HepG2 (cell line): Measurements from ENCODE around the gene IFIT2. TPM values are rescaled to one million over a fixed set of nuclear protein-coding genes. Genes with fewer than 3 reads are reported as not detected.

ENCODE experiments used
- ATAC-seq: fragments of 200-7000 bp; cut with Tn5 transposase; 3 replicates; pipeline ENCODE4 v1.9.1; 2020; ENCODE audit warnings: mild to moderate bottlenecking, moderate library complexity
- BruUV-seq: library from RNA; stranded (reverse); fragments of 400-500 nt; replicated peaks from 2 replicates; lab custom pipeline; 2021; lab: Mats Ljungman, UMichigan
- CTCF ChIA-PET: fragments of 300-600 bp; formaldehyde crosslinking; extraction: SDS; loops from one replicate; lab custom pipeline; 2021; ENCODE audit warnings: low total read pairs, inconsistent platforms, low intra/inter-chr PET ratio; lab: Yijun Ruan, JAX
- POLR2A ChIA-PET: fragments of 350-600 bp; sonication (Branson Sonifier 250); formaldehyde crosslinking; loops from one replicate; lab custom pipeline; 2020; ENCODE audit warnings: antibody characterized with exemption, inconsistent platforms; lab: Yijun Ruan, JAX
- DNase-seq: peaks from one replicate; pipeline ENCODE4 v3.0.0-alpha.2; 2015; ENCODE audit warnings: low spot score
- FAIRE-seq: peaks from 3 replicates; lab custom pipeline; 2011; peaks lifted over from hg19 to GRCh38; lab: Jason Lieb, UNC
- H2AFZ ChIP-seq: one replicate; pipeline ENCODE4 v1.6.1; 2011; ENCODE audit warnings: low read length, inconsistent platforms
- H3K27ac ChIP-seq: fragments of 300-600 bp; 3 replicates; pipeline ENCODE4 v1.8.0; 2011; ENCODE audit warnings: mixed run types, mild to moderate bottlenecking, mixed read lengths, low read length, inconsistent platforms; ENCODE audit not compliant: insufficient read depth; ENCODE audit errors: extremely low read length
- H3K27me3 ChIP-seq, 2 experiments: fragments of 200-600 bp in 1 of 2; 2 replicates in 1 of 2; 3 replicates in 1 of 2; pipeline versions ENCODE4 v1.6.0 to v1.8.0; 2011; ENCODE audit warnings: low read length in 2 of 2, mild to moderate bottlenecking in 2 of 2, moderate library complexity in 2 of 2, inconsistent platforms in 1 of 2; ENCODE audit not compliant: insufficient read depth in 2 of 2, control insufficient read depth in 1 of 2
- H3K36me3 ChIP-seq, 2 experiments: fragments of 200-600 bp in 1 of 2; replicated peaks in 1 of 2; 2 replicates in 1 of 2; 3 replicates in 1 of 2; pipeline versions ENCODE4 v1.5.1 to v1.8.0; 2011; ENCODE audit warnings: low read length in 2 of 2, inconsistent platforms in 1 of 2; ENCODE audit not compliant: insufficient read depth in 2 of 2, control insufficient read depth in 1 of 2
- H3K4me1 ChIP-seq: 2 replicates; pipeline ENCODE4 v1.5.1; 2012; ENCODE audit warnings: low read length, inconsistent platforms; ENCODE audit not compliant: insufficient read depth
- H3K4me2 ChIP-seq: 2 replicates; pipeline ENCODE4 v1.6.0; 2011; ENCODE audit warnings: low read depth, low read length, inconsistent platforms
- H3K4me3 ChIP-seq, 3 experiments: fragments of 200-600 bp in 1 of 3; sonication (generic), shearing (Covaris generic) in 1 of 3; replicated peaks in 1 of 3; 2 replicates each; pipeline ENCODE4 v1.5.1; 2011 to 2016; ENCODE audit warnings: low read length in 3 of 3, inconsistent platforms in 2 of 3, low read depth in 2 of 3, mild to moderate bottlenecking in 2 of 3, control low read depth in 1 of 3, mixed read lengths in 1 of 3; ENCODE audit not compliant: insufficient read depth in 1 of 3
- H3K79me2 ChIP-seq: one replicate; pipeline ENCODE4 v1.6.1; 2011; ENCODE audit warnings: low read length, inconsistent platforms; ENCODE audit not compliant: insufficient read depth
- H3K9ac ChIP-seq: 2 replicates; pipeline ENCODE4 v1.6.0; 2011; ENCODE audit warnings: mild to moderate bottlenecking, low read depth, low read length, inconsistent platforms; ENCODE audit not compliant: insufficient read depth
- H3K9me3 ChIP-seq: 2 replicates; pipeline ENCODE4 v1.5.1; 2012; ENCODE audit warnings: mild to moderate bottlenecking, low read length
- H4K20me1 ChIP-seq: 2 replicates; pipeline ENCODE4 v1.6.0; 2011; ENCODE audit warnings: inconsistent platforms, mild to moderate bottlenecking, low read length, moderate library complexity; ENCODE audit not compliant: insufficient read depth
- CREM ChIP-seq, 2 experiments: sonication (generic) in 1 of 2; formaldehyde crosslinking in 1 of 2; IDR thresholded peaks; 2 replicates each; pipeline versions ENCODE4 v1.4.0 to v1.6.1; 2016 to 2020; ENCODE audit warnings: antibody characterized with exemption in 1 of 2, mild to moderate bottlenecking in 1 of 2, missing genetic modification reagents in 1 of 2
- GLI4 ChIP-seq: sonication (generic); formaldehyde crosslinking; IDR thresholded peaks from 2 replicates; pipeline ENCODE4 v1.5.1; 2020; ENCODE audit warnings: missing genetic modification reagents, mild to moderate bottlenecking, moderate library complexity, borderline replicate concordance
- IRX3 ChIP-seq: sonication (generic); formaldehyde crosslinking; IDR thresholded peaks from 2 replicates; pipeline ENCODE4 v1.8.1; 2023; ENCODE audit warnings: mild to moderate bottlenecking, low read depth, missing genetic modification reagents, borderline replicate concordance
- KDM5A ChIP-seq: fragments of 200-600 bp; sonication (generic); IDR thresholded peaks from 2 replicates; pipeline ENCODE4 v1.7.0; 2018; ENCODE audit warnings: antibody characterized with exemption, mild to moderate bottlenecking, low read length, borderline replicate concordance
- MED1 ChIP-seq: sonication (generic); formaldehyde crosslinking; IDR thresholded peaks from 2 replicates; pipeline ENCODE4 v1.4.0; 2020; ENCODE audit warnings: missing genetic modification reagents
- NFIB ChIP-seq: sonication (generic); formaldehyde crosslinking; IDR thresholded peaks from 2 replicates; pipeline ENCODE4 v1.9.0; 2021; ENCODE audit warnings: missing genetic modification reagents, mild to moderate bottlenecking, borderline replicate concordance
- REPIN1 ChIP-seq: sonication (generic); formaldehyde crosslinking; IDR thresholded peaks from 2 replicates; pipeline ENCODE4 v1.8.0; 2022; ENCODE audit warnings: missing genetic modification reagents, low read depth, mild to moderate bottlenecking, borderline replicate concordance
- SAFB2 ChIP-seq: sonication (generic); formaldehyde crosslinking; IDR thresholded peaks from 2 replicates; pipeline ENCODE4 v1.5.1; 2020; ENCODE audit warnings: missing genetic modification reagents, low read depth, mild to moderate bottlenecking, borderline replicate concordance
- SP140L ChIP-seq: sonication (generic); formaldehyde crosslinking; IDR thresholded peaks from 2 replicates; pipeline ENCODE4 v1.4.0; 2020; ENCODE audit warnings: missing genetic modification reagents, borderline replicate concordance
- THYN1 ChIP-seq: sonication (generic); formaldehyde crosslinking; IDR thresholded peaks from 2 replicates; pipeline ENCODE4 v1.8.1; 2023; ENCODE audit warnings: low read depth, mild to moderate bottlenecking, moderate library complexity, missing genetic modification reagents, borderline replicate concordance
- ZC3H4 ChIP-seq: sonication (generic); formaldehyde crosslinking; IDR thresholded peaks from 2 replicates; pipeline ENCODE4 v1.4.0; 2020; ENCODE audit warnings: missing genetic modification reagents, borderline replicate concordance
- ZFAT ChIP-seq: sonication (generic); formaldehyde crosslinking; conservative IDR thresholded peaks from 2 replicates; pipeline ENCODE4 v1.8.1; 2023; ENCODE audit warnings: missing genetic modification reagents, inconsistent platforms
- ZFP37 ChIP-seq: sonication (generic); formaldehyde crosslinking; IDR thresholded peaks from 2 replicates; pipeline ENCODE4 v1.4.0; 2020; ENCODE audit warnings: missing genetic modification reagents, borderline replicate concordance
- ZNF17 ChIP-seq: sonication (generic); formaldehyde crosslinking; IDR thresholded peaks from 2 replicates; pipeline ENCODE4 v1.5.0; 2020; ENCODE audit warnings: mild to moderate bottlenecking, missing genetic modification reagents
- ZNF263 ChIP-seq: sonication (generic); formaldehyde crosslinking; IDR thresholded peaks from 2 replicates; pipeline ENCODE4 v1.4.0; 2020; ENCODE audit warnings: missing genetic modification reagents
- ZNF317 ChIP-seq: sonication (generic); formaldehyde crosslinking; IDR thresholded peaks from 2 replicates; pipeline ENCODE4 v1.5.0; 2020; ENCODE audit warnings: mild to moderate bottlenecking, missing genetic modification reagents
- ZNF44 ChIP-seq: sonication (generic); formaldehyde crosslinking; IDR thresholded peaks from 2 replicates; pipeline ENCODE4 v1.5.1; 2020; ENCODE audit warnings: mild to moderate bottlenecking, missing genetic modification reagents
- ZNF569 ChIP-seq: sonication (generic); formaldehyde crosslinking; IDR thresholded peaks from 2 replicates; pipeline ENCODE4 v1.5.0; 2020; ENCODE audit warnings: mild to moderate bottlenecking, missing genetic modification reagents, moderate library complexity, borderline replicate concordance
- in situ Hi-C: cut with HindIII; loops from 2 replicates; pipeline ENCODE4 v1.10.0; 2017; ENCODE audit warnings: low pct_unique_long_range_greater_than_20kb; ENCODE audit not compliant: extremely low pct_ligation_motif_present
- intact Hi-C: fragments of 100-400 bp; cut with micrococcal nuclease; formaldehyde crosslinking; loops from one replicate; pipeline ENCODE4 v1.10.0; 2022; ENCODE audit not compliant: unreplicated experiment
- polyA plus RNA-seq, 8 experiments: library from polyadenylated mRNA; depleted of rRNA in 3 of 8; stranded (reverse) in 7 of 8; unstranded in 1 of 8; fragments of >200 nt; fragmentation: Illumina TruSeq in 4 of 8; extraction: Trizol in 4 of 8; gene quantifications; 2 replicates each; pipeline versions ENCODE4 v1.2.1 to v1.2.3, GENCODE V29; 2011 to 2016; ENCODE audit warnings: low read depth in 4 of 8, missing spikeins in 1 of 8, mixed read lengths in 1 of 8; ENCODE audit not compliant: insufficient read depth in 1 of 8
- total RNA-seq, 5 experiments: library from RNA; depleted of rRNA; stranded (reverse); fragments of >200 nt; fragmentation: Illumina TruSeq; extraction: Trizol; gene quantifications; 2 replicates each; pipeline ENCODE4 v1.2.3, GENCODE V29; 2016; ENCODE audit warnings: low read depth in 1 of 5
- TF ChIP-seq, protein P1 (sequence below): sonication (generic); formaldehyde crosslinking; IDR thresholded peaks from 2 replicates; pipeline ENCODE4 v1.8.0; 2022; ENCODE audit warnings: mild to moderate bottlenecking, missing genetic modification reagents; ENCODE audit not compliant: insufficient replicate concordance

Gene IFIT2
- total and polyA plus RNA-seq, 2 of the 13 experiments (the other 11 are each of a cell fraction or from before 2014, with no cell fraction given), result 0.04 to 0.15 TPM

DNA sequence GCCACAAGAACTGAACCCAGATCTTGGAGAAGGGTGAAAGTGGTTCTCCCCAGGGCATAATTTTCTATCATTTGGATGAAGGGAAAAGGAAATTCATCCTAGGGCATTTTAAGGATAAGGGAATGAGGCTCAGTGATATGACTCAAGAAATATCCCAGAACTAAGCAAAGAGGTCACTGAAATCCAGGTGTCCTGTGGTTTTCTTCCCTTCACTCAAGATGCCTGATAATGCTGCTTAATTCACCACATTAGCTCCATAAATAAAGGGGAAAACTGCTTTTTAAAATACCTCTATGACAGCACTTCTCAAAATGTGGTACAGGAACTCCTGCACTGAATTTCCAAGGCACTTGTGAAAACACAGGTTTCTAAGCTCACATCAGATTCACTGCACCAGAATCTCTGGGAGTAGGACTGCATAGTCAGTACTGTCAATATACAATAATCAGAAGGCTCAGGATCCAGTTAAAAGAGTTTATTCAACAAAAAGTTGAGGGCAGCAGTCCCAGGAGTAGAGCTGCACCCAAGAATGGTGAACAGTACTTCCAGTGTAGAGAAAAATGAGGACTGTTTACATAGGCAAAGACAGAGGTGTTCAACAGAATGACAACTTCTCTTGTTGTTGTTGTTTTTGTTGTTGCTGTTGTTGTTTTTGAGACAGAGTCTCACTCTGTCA is 28.8 kb downstream of the IFIT2 start:
- no peaks in the 10 kb centered on the region for H3K36me3 ChIP-seq
- no peak overlapping the region for H3K4me2 ChIP-seq
- in situ Hi-C loops (no loop called here), intact Hi-C loops (no loop called here)
- H3K27ac ChIP-seq, result no peak overlapping the region
- FAIRE-seq (no peak), ATAC-seq (no peak), DNase-seq (no peak)
- CTCF ChIA-PET, result no interaction called here
- H3K27me3 ChIP-seq, result no peaks in the 10 kb centered on the region
- H3K4me3 ChIP-seq, result no peak overlapping the region
- TF ChIP-seq ZFP37 (CRISPR knock-in tag), result no peak
- TF ChIP-seq KDM5A, result no peak
- TF ChIP-seq ZNF44 (CRISPR knock-in tag), result no peak
- no peak for TF ChIP-seq ZNF569 (CRISPR knock-in tag)
- no peak for TF ChIP-seq ZNF263 (CRISPR knock-in tag)
- no peak for TF ChIP-seq REPIN1 (CRISPR knock-in tag)
- TF ChIP-seq CREM (IDR thresholded peaks at IDR 0.05), result no peak
- TF ChIP-seq CREM (CRISPR knock-in tag; IDR thresholded peaks at IDR 0.05), result no peak
- no peak for TF ChIP-seq IRX3 (CRISPR knock-in tag)
- TF ChIP-seq SP140L (CRISPR knock-in tag), result no peak
- no peak for TF ChIP-seq ZNF317 (CRISPR knock-in tag)
- TF ChIP-seq, protein P1, sequence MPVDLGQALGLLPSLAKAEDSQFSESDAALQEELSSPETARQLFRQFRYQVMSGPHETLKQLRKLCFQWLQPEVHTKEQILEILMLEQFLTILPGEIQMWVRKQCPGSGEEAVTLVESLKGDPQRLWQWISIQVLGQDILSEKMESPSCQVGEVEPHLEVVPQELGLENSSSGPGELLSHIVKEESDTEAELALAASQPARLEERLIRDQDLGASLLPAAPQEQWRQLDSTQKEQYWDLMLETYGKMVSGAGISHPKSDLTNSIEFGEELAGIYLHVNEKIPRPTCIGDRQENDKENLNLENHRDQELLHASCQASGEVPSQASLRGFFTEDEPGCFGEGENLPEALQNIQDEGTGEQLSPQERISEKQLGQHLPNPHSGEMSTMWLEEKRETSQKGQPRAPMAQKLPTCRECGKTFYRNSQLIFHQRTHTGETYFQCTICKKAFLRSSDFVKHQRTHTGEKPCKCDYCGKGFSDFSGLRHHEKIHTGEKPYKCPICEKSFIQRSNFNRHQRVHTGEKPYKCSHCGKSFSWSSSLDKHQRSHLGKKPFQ, result no peak
- TF ChIP-seq ZFAT (CRISPR knock-in tag), result no peak
- TF ChIP-seq ZNF17 (CRISPR knock-in tag), result no peak
- TF ChIP-seq MED1 (CRISPR knock-in tag), result no peak
- no peak for TF ChIP-seq ZC3H4 (CRISPR knock-in tag)
- no peak for TF ChIP-seq THYN1 (CRISPR knock-in tag)
- no peak for TF ChIP-seq GLI4
- no peak for TF ChIP-seq SAFB2 (CRISPR knock-in tag)
- no peak for TF ChIP-seq NFIB (CRISPR knock-in tag)
- H4K20me1 ChIP-seq, result no peaks in the 10 kb centered on the region
- H3K9me3 ChIP-seq, result no peaks in the 10 kb centered on the region
- H3K9ac ChIP-seq, result no peak overlapping the region
- BruUV-seq, result no TSS peak
- POLR2A ChIA-PET, result no interaction called here
- H3K79me2 ChIP-seq, result no peaks in the 10 kb centered on the region
- peaks cover 59% of the 10 kb centered on the region for H3K4me1 ChIP-seq
- no peak overlapping the region for H2AFZ ChIP-seq
